H9 (cell line): ENCODE measurements around the gene SLC25A18. TPM values are rescaled to one million over a fixed set of nuclear protein-coding genes. Genes with fewer than 3 reads are reported as not detected.

ENCODE experiments used
- DNase-seq: peaks from one replicate; pipeline ENCODE4 v3.0.0-alpha.2; 2017
- H2AFZ ChIP-seq: one replicate; pipeline ENCODE4 v1.6.1; 2013; ENCODE audit warnings: mild to moderate bottlenecking, low read length, control low read depth, moderate library complexity
- H2AK5ac ChIP-seq: 2 replicates; pipeline ENCODE4 v1.6.1; 2013; ENCODE audit warnings: low read length, control low read depth, mixed read lengths; ENCODE audit not compliant: insufficient read length
- H2BK120ac ChIP-seq: one replicate; pipeline ENCODE4 v1.6.1; 2013; ENCODE audit warnings: low read depth, mild to moderate bottlenecking, low read length, control low read depth, inconsistent platforms; ENCODE audit not compliant: poor library complexity, severe bottlenecking
- H2BK12ac ChIP-seq: 2 replicates; pipeline ENCODE4 v1.6.1; 2013; ENCODE audit warnings: low read length, control low read depth, mixed read lengths, low read depth; ENCODE audit not compliant: insufficient read length
- H2BK15ac ChIP-seq: 2 replicates; pipeline ENCODE4 v1.6.1; 2013; ENCODE audit warnings: low read depth, low read length, control low read depth
- H2BK20ac ChIP-seq: one replicate; pipeline ENCODE4 v1.6.1; 2013; ENCODE audit warnings: low read depth, mild to moderate bottlenecking, low read length, control low read depth, inconsistent platforms; ENCODE audit not compliant: poor library complexity, severe bottlenecking
- H2BK5ac ChIP-seq: 2 replicates; pipeline ENCODE4 v1.6.1; 2013; ENCODE audit warnings: low read length, control low read depth, mixed read lengths; ENCODE audit not compliant: insufficient read length
- H3K14ac ChIP-seq: 2 replicates; pipeline ENCODE4 v1.6.1; 2013; ENCODE audit warnings: low read length, control low read depth; ENCODE audit not compliant: insufficient read depth
- H3K18ac ChIP-seq: 2 replicates; pipeline ENCODE4 v1.6.1; 2013; ENCODE audit warnings: low read depth, mild to moderate bottlenecking, mixed read lengths, low read length, control low read depth; ENCODE audit not compliant: insufficient read length
- H3K23ac ChIP-seq: 2 replicates; pipeline ENCODE4 v1.6.1; 2013; ENCODE audit warnings: low read length, control low read depth, mixed read lengths, low read depth; ENCODE audit not compliant: insufficient read length
- H3K23me2 ChIP-seq: 2 replicates; pipeline ENCODE4 v1.6.1; 2013; ENCODE audit warnings: low read depth, mild to moderate bottlenecking, mixed read lengths, low read length, control low read depth; ENCODE audit not compliant: insufficient read length, poor library complexity, severe bottlenecking
- H3K27ac ChIP-seq: 2 replicates; pipeline ENCODE4 v1.5.1; 2013; ENCODE audit warnings: low read length, control low read depth, mixed read lengths, low read depth; ENCODE audit not compliant: insufficient read length
- H3K27me3 ChIP-seq: 2 replicates; pipeline ENCODE4 v1.6.1; 2013; ENCODE audit warnings: low read length, control low read depth, inconsistent platforms; ENCODE audit not compliant: insufficient read depth
- H3K4ac ChIP-seq: 2 replicates; pipeline ENCODE4 v1.6.1; 2013; ENCODE audit warnings: low read depth, mild to moderate bottlenecking, control low read depth, inconsistent platforms, low read length, moderate library complexity
- H3K4me1 ChIP-seq: 2 replicates; pipeline ENCODE4 v1.6.1; 2013; ENCODE audit warnings: low read length, control low read depth, inconsistent platforms; ENCODE audit not compliant: insufficient read depth
- H3K4me2 ChIP-seq: 2 replicates; pipeline ENCODE4 v1.6.1; 2013; ENCODE audit warnings: low read length, control low read depth, mixed read lengths; ENCODE audit not compliant: insufficient read length, insufficient read depth
- H3K56ac ChIP-seq: 2 replicates; pipeline ENCODE4 v1.6.1; 2013; ENCODE audit warnings: low read depth, mild to moderate bottlenecking, mixed read lengths, low read length, control low read depth; ENCODE audit not compliant: insufficient read length
- H3K79me1 ChIP-seq: 2 replicates; pipeline ENCODE4 v1.6.1; 2013; ENCODE audit warnings: low read depth, mild to moderate bottlenecking, moderate library complexity, low read length, control low read depth, inconsistent platforms; ENCODE audit not compliant: insufficient read depth, poor library complexity, severe bottlenecking
- H3K79me2 ChIP-seq: 2 replicates; pipeline ENCODE4 v1.6.1; 2013; ENCODE audit warnings: low read length, control low read depth, inconsistent platforms; ENCODE audit not compliant: insufficient read depth
- H3K9ac ChIP-seq: 2 replicates; pipeline ENCODE4 v1.6.1; 2013; ENCODE audit warnings: low read length, control low read depth, mixed read lengths; ENCODE audit not compliant: insufficient read length; ENCODE audit errors: extremely low read depth
- H3K9me3 ChIP-seq: one replicate; pipeline ENCODE4 v1.6.1; 2013; ENCODE audit warnings: low read depth, low read length, inconsistent platforms; ENCODE audit not compliant: control insufficient read depth
- H3T11ph ChIP-seq: one replicate; pipeline ENCODE4 v1.6.1; 2013; ENCODE audit warnings: mild to moderate bottlenecking, low read length, control low read depth, inconsistent platforms
- H4K20me1 ChIP-seq: one replicate; pipeline ENCODE4 v1.6.1; 2013; ENCODE audit not compliant: control insufficient read depth, insufficient read length, insufficient read depth
- H4K5ac ChIP-seq: 2 replicates; pipeline ENCODE4 v1.6.1; 2013; ENCODE audit warnings: low read depth, mild to moderate bottlenecking, mixed read lengths, low read length, control low read depth; ENCODE audit not compliant: insufficient read length
- H4K8ac ChIP-seq: replicated peaks from 2 replicates; pipeline ENCODE4 v1.6.1; 2013; ENCODE audit warnings: low read length, control low read depth, mixed read lengths, low read depth; ENCODE audit not compliant: insufficient read length
- H4K91ac ChIP-seq: 2 replicates; pipeline ENCODE4 v1.6.1; 2013; ENCODE audit warnings: low read depth, mild to moderate bottlenecking, moderate library complexity, mixed read lengths, low read length, control low read depth; ENCODE audit not compliant: insufficient read length
- H3K27ac Mint-ChIP-seq, 3 experiments: 2 replicates in 2 of 3; 3 replicates in 1 of 3; pipeline ENCODE4 v1.8.0; 2020 to 2021; ENCODE audit warnings: mixed read lengths in 3 of 3, mild to moderate bottlenecking in 1 of 3, moderate library complexity in 1 of 3
- H3K27me3 Mint-ChIP-seq: 2 replicates; pipeline ENCODE4 v1.8.0; 2021; ENCODE audit warnings: low read depth, mild to moderate bottlenecking, moderate library complexity, mixed read lengths
- H3K36me3 Mint-ChIP-seq, 3 experiments: 2 replicates in 2 of 3; 3 replicates in 1 of 3; pipeline ENCODE4 v1.8.0; 2020 to 2021; ENCODE audit warnings: low read depth in 3 of 3, mixed read lengths in 3 of 3; ENCODE audit not compliant: insufficient read depth in 1 of 3
- H3K4me1 Mint-ChIP-seq, 2 experiments: 2 replicates each; pipeline ENCODE4 v1.8.0; 2020; ENCODE audit warnings: mixed read lengths in 2 of 2
- H3K4me3 Mint-ChIP-seq, 2 experiments: 2 replicates in 1 of 2; 3 replicates in 1 of 2; pipeline ENCODE4 v1.8.0; 2020 to 2021; ENCODE audit warnings: mild to moderate bottlenecking in 2 of 2, mixed read lengths in 2 of 2, moderate library complexity in 1 of 2
- H3K9me3 Mint-ChIP-seq, 2 experiments: 2 replicates in 1 of 2; 3 replicates in 1 of 2; pipeline ENCODE4 v1.8.0; 2020; ENCODE audit warnings: mild to moderate bottlenecking in 2 of 2, mixed read lengths in 2 of 2, moderate library complexity in 1 of 2
- CTCF ChIP-seq: fragments of 200-600 bp; sonication (generic); conservative IDR thresholded peaks from 3 replicates; pipeline ENCODE4 v1.8.0; 2021; ENCODE audit warnings: antibody characterized with exemption, mild to moderate bottlenecking
- WGBS: extraction: QIAGEN DNeasy Blood & Tissue Kit; methylation state at CpG from one replicate; pipeline ENCODE4 v1.1.7; 2013; ENCODE audit warnings: missing lambda C conversion rate, low lambda C conversion rate, mixed read lengths; ENCODE audit not compliant: insufficient read length; ENCODE audit errors: extremely low coverage; 5-methylcytosine and 5-hydroxymethylcytosine counted together
- total RNA-seq: library from RNA; stranded (reverse); gene quantifications from 2 replicates; pipeline ENCODE4 v1.2.1, GENCODE V29; 2021

SLC25A18 gene
- total RNA-seq, 1 experiment from 2014 or later, result 2.3 TPM

- Histone ChIP-seq H3K23ac (no peak overlapping the region), H4K8ac (no peak overlapping the region), H3K4me1 (no peaks in the 10 kb centered on the region), H2BK5ac (no peak overlapping the region), H3K79me2 (0 out of 2 replicates have a peak, but pooled peaks cover 1% of the 10 kb centered on the region), H3K9me3 (no peaks in the 10 kb centered on the region), H3K14ac (no peak overlapping the region), H2BK20ac (no peak overlapping the region), H3K56ac (no peak overlapping the region), H3K4me2 (no peak overlapping the region), H3K79me1 (no peaks in the 10 kb centered on the region), H3K9ac (no peak overlapping the region), H4K91ac (no peak overlapping the region), H4K5ac (no peak overlapping the region), H3K23me2 (no peaks in the 10 kb centered on the region), H3T11ph (no peak overlapping the region), H2BK15ac (no peak overlapping the region), H3K27ac (no peak overlapping the region), H2BK12ac (no peak overlapping the region), H2AK5ac (no peak overlapping the region), H2AFZ (no peak overlapping the region), H4K20me1 (no peaks in the 10 kb centered on the region), H3K4ac (no peak overlapping the region), H2BK120ac (no peak overlapping the region), H3K27me3 (no peaks in the 10 kb centered on the region), H3K18ac (no peak overlapping the region)
- H3K36me3 Mint-ChIP-seq, result peaks cover 69 to 96% (median 92%) of the 10 kb centered on the region in 3 experiments
- DNase-seq, result no peak
- no peak overlapping the region for H3K27ac Mint-ChIP-seq
- H3K4me3 Mint-ChIP-seq, result no peak overlapping the region
- H3K4me1 Mint-ChIP-seq, result no peaks in the 10 kb centered on the region
- no peaks in the 10 kb centered on the region for H3K27me3 Mint-ChIP-seq
- WGBS, result no CpG with 5 or more reads among the region's 7 CpGs
- TF ChIP-seq CTCF, result no peak
- no peaks in the 10 kb centered on the region; a peak in 1 of 5 replicates for H3K9me3 Mint-ChIP-seq
These were observed 10.6 kb upstream of the SLC25A18 start for GRCh38 chr22:17552737-17553136.
